OCI-LY7 (cell line): ENCODE measurements around the gene EVA1C.

Experiments
- CTCF ChIP-seq: fragments of 200-600 bp; sonication (generic); conservative IDR thresholded peaks from 2 replicates; pipeline ENCODE4 v1.5.1; 2014; ENCODE audit warnings: mild to moderate bottlenecking, antibody characterized with exemption, low read length, moderate library complexity, mixed read lengths
- EZH2phosphoT487 ChIP-seq: fragments of 200-600 bp; sonication (generic); IDR thresholded peaks from 2 replicates; pipeline ENCODE4 v1.6.1; 2018; ENCODE audit warnings: low read depth, borderline replicate concordance, mild to moderate bottlenecking, mixed run types, antibody characterized with exemption, low read length, moderate library complexity, mixed read lengths

- no peak for TF ChIP-seq CTCF
- no peak for TF ChIP-seq EZH2phosphoT487
Measured at GRCh38 chr21:32392880-32393676, 19.4 kb upstream of the EVA1C start, which contains the start of gene URB1.
